ENCODE measurements around the gene MYRIP. TPM values are rescaled to one million over a fixed set of nuclear protein-coding genes. Genes with fewer than 3 reads are reported as not detected.

Gene MYRIP
- total RNA-seq, 1 donor: not detected

GRCh38 chr3:40104441-40104840 lies 295.0 kb downstream of the MYRIP start:
- TF ChIP-seq, protein P1, sequence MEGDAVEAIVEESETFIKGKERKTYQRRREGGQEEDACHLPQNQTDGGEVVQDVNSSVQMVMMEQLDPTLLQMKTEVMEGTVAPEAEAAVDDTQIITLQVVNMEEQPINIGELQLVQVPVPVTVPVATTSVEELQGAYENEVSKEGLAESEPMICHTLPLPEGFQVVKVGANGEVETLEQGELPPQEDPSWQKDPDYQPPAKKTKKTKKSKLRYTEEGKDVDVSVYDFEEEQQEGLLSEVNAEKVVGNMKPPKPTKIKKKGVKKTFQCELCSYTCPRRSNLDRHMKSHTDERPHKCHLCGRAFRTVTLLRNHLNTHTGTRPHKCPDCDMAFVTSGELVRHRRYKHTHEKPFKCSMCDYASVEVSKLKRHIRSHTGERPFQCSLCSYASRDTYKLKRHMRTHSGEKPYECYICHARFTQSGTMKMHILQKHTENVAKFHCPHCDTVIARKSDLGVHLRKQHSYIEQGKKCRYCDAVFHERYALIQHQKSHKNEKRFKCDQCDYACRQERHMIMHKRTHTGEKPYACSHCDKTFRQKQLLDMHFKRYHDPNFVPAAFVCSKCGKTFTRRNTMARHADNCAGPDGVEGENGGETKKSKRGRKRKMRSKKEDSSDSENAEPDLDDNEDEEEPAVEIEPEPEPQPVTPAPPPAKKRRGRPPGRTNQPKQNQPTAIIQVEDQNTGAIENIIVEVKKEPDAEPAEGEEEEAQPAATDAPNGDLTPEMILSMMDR (IDR thresholded peaks at IDR 0.05; ENCODE audit: insufficient read depth, low read depth, low read length): no peak
- DNase-seq (ENCODE audit: low read depth): no peak
- no peak overlapping the region for H3K4me3 ChIP-seq (ENCODE audit: low read depth, low read length)

GRCh38 chr3:40108643-40109042 lies 299.2 kb downstream of the MYRIP start:
- no peak overlapping the region for H3K4me3 ChIP-seq (ENCODE audit: low read depth, low read length)
- TF ChIP-seq, protein P1 (IDR thresholded peaks at IDR 0.05; ENCODE audit: insufficient read depth, low read depth, low read length): no peak
- no peak for DNase-seq (ENCODE audit: low read depth)

- TF ChIP-seq, protein P1 (IDR thresholded peaks at IDR 0.05; ENCODE audit: insufficient read depth, low read depth, low read length): no peak
- DNase-seq (ENCODE audit: low read depth): no peak
- no peak overlapping the region for H3K4me3 ChIP-seq (ENCODE audit: low read depth, low read length)
Observed at GRCh38 chr3:40109641-40110490, 300.5 kb downstream of the MYRIP start.

- no peak for DNase-seq (ENCODE audit: low read depth)
- TF ChIP-seq, protein P1 (IDR thresholded peaks at IDR 0.05; ENCODE audit: insufficient read depth, low read depth, low read length): no peak
- no peak overlapping the region for H3K4me3 ChIP-seq (ENCODE audit: low read depth, low read length)
Observed at GRCh38 chr3:40116478-40117177, 307.2 kb downstream of the MYRIP start.

GRCh38 chr3:40118091-40118490 lies 308.7 kb downstream of the MYRIP start:
- TF ChIP-seq, protein P1 (IDR thresholded peaks at IDR 0.05; ENCODE audit: insufficient read depth, low read depth, low read length): no peak
- no peak for DNase-seq (ENCODE audit: low read depth)
- no peak overlapping the region for H3K4me3 ChIP-seq (ENCODE audit: low read depth, low read length)

DNA sequence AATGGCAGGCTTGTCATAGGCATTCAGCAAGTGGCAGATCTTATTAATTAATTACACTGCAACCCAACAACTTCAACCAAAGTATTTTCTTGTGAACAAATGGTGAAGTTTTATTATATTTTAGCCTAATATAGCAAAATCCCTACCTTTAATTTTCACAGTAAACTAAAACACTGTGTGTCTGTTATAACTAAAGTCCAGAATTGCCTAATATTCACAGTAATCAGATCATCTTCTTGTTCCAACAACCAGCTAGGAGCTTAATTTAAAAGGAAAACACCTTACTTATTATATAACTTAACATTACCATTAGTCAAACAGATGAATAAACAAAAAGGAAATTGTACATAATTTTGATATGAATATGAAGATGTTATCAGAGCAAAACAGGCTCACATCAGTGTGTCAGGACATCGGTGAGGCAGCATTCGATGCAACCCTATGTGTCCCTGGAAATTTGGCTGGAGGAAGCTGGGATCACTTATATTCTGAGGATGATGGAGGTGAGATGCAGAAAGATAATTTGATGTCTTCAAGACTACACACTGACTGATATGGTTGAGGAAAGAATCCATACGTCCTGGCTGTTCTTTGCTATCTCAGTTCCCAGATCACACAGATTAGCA lies 310.8 kb downstream of the MYRIP start:
- TF ChIP-seq, protein P1 (IDR thresholded peaks at IDR 0.05; ENCODE audit: insufficient read depth, low read depth, low read length): no peak
- H3K4me3 ChIP-seq (ENCODE audit: low read depth, low read length): no peak overlapping the region
- DNase-seq (ENCODE audit: low read depth): no peak

Measured in fibroblast of villous mesenchyme (primary cell).